ENCODE measurements around the gene C1orf21.

DNA sequence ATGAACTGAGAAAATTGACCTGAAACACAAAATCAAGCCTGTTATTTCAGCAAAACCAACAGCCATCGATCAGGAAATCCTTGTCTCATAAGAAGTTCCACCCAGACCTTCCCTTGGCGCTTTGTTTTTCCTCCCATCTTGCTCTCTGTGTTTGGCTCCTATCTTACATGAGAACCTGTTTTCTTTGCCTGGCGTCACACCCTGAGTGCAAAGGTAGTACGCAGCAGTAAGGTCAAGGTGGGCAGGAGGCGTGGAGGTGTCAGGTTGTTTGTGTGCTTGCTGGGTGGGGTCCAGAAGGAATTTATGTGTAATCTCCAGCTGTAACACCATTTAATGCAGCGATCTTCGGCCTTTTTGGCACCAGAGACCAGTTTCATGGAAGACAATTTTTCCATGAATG, 50.5 kb downstream of the C1orf21 start:
- no peak for TF ChIP-seq CTCF (IDR thresholded peaks at IDR 0.05)
- TF ChIP-seq REST (IDR thresholded peaks at IDR 0.05; ENCODE audit: insufficient read depth in 1 of 2, low read depth in 2 of 2, low read length in 1 of 2), result no peak
- no peak for TF ChIP-seq POLR2AphosphoS5 (IDR thresholded peaks at IDR 0.05; ENCODE audit: low read depth, low read length)

All from Panc1 (cell line).